Ishikawa (cell line): ENCODE measurements around the gene UPK2.

Experiments used
- CEBPB ChIP-seq: IDR thresholded peaks from 2 replicates; pipeline ENCODE4 v1.6.1; 2012
- CREB1 ChIP-seq: IDR thresholded peaks from 2 replicates; pipeline ENCODE4 v1.6.1; 2012; ENCODE audit warnings: low read depth
- EGR1 ChIP-seq: IDR thresholded peaks from 2 replicates; pipeline ENCODE4 v1.6.1; 2012
- EP300 ChIP-seq: IDR thresholded peaks from 2 replicates; pipeline ENCODE4 v1.6.1; 2012; ENCODE audit warnings: borderline replicate concordance
- FOXM1 ChIP-seq: IDR thresholded peaks from 2 replicates; pipeline ENCODE4 v1.6.1; 2012; ENCODE audit warnings: low read depth, borderline replicate concordance
- NFIC ChIP-seq: IDR thresholded peaks from 2 replicates; pipeline ENCODE4 v1.6.1; 2012
- RAD21 ChIP-seq: IDR thresholded peaks from 2 replicates; pipeline ENCODE4 v1.6.1; 2012; ENCODE audit warnings: low read depth
- TAF1 ChIP-seq: IDR thresholded peaks from 2 replicates; pipeline ENCODE4 v1.6.1; 2012; ENCODE audit warnings: low read depth, mild to moderate bottlenecking
- TCF12 ChIP-seq: IDR thresholded peaks from 2 replicates; pipeline ENCODE4 v1.6.1; 2012; ENCODE audit warnings: low read depth
- TEAD4 ChIP-seq: IDR thresholded peaks from 2 replicates; pipeline ENCODE4 v1.6.1; 2012
- YY1 ChIP-seq: IDR thresholded peaks from 2 replicates; pipeline ENCODE4 v1.6.1; 2012; ENCODE audit warnings: low read depth
- ZBTB7A ChIP-seq: IDR thresholded peaks from 2 replicates; pipeline ENCODE4 v1.6.1; 2012; ENCODE audit warnings: low read depth
- TF ChIP-seq, protein P1 (sequence below): IDR thresholded peaks from 2 replicates; pipeline ENCODE4 v1.6.1; 2012
- TF ChIP-seq, protein P2 (sequence below): IDR thresholded peaks from 2 replicates; pipeline ENCODE4 v1.6.1; 2012
- TF ChIP-seq, protein P3 (sequence below): IDR thresholded peaks from 2 replicates; pipeline ENCODE4 v1.6.1; 2012; ENCODE audit warnings: low read depth, mild to moderate bottlenecking

UPK2 gene

DNA sequence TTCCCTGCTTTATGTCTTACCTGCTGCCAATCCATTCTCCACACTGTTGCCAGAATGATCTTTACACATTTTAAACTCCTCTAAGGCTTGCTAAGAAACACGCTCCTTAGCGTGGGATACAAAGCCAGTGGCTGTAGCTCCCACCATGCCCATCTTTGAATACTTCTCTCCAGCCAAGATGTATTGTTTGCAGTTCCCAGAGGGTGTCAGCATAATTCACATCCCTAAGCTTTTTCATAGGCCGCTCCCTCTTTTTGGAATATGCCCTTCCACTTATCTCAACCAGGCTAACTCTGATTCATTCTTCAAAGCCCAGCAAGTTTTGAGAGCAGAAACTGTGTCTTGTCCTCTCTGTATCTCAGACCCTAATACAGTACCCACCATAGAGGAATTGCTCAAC lies 8.1 kb upstream of the UPK2 start:
- TF ChIP-seq TCF12 (no peak), EP300 (no peak), CREB1 (no peak), ZBTB7A (no peak), TAF1 (no peak), RAD21 (no peak), NFIC (no peak), CEBPB (no peak), EGR1 (no peak), TEAD4 (no peak), YY1 (no peak), FOXM1 (no peak)
- TF ChIP-seq, protein P1, sequence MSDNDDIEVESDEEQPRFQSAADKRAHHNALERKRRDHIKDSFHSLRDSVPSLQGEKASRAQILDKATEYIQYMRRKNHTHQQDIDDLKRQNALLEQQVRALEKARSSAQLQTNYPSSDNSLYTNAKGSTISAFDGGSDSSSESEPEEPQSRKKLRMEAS, result no peak
- TF ChIP-seq, protein P2, sequence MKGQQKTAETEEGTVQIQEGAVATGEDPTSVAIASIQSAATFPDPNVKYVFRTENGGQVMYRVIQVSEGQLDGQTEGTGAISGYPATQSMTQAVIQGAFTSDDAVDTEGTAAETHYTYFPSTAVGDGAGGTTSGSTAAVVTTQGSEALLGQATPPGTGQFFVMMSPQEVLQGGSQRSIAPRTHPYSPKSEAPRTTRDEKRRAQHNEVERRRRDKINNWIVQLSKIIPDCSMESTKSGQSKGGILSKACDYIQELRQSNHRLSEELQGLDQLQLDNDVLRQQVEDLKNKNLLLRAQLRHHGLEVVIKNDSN, result no peak
- TF ChIP-seq, protein P3, sequence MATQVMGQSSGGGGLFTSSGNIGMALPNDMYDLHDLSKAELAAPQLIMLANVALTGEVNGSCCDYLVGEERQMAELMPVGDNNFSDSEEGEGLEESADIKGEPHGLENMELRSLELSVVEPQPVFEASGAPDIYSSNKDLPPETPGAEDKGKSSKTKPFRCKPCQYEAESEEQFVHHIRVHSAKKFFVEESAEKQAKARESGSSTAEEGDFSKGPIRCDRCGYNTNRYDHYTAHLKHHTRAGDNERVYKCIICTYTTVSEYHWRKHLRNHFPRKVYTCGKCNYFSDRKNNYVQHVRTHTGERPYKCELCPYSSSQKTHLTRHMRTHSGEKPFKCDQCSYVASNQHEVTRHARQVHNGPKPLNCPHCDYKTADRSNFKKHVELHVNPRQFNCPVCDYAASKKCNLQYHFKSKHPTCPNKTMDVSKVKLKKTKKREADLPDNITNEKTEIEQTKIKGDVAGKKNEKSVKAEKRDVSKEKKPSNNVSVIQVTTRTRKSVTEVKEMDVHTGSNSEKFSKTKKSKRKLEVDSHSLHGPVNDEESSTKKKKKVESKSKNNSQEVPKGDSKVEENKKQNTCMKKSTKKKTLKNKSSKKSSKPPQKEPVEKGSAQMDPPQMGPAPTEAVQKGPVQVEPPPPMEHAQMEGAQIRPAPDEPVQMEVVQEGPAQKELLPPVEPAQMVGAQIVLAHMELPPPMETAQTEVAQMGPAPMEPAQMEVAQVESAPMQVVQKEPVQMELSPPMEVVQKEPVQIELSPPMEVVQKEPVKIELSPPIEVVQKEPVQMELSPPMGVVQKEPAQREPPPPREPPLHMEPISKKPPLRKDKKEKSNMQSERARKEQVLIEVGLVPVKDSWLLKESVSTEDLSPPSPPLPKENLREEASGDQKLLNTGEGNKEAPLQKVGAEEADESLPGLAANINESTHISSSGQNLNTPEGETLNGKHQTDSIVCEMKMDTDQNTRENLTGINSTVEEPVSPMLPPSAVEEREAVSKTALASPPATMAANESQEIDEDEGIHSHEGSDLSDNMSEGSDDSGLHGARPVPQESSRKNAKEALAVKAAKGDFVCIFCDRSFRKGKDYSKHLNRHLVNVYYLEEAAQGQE, result no peak

DNA sequence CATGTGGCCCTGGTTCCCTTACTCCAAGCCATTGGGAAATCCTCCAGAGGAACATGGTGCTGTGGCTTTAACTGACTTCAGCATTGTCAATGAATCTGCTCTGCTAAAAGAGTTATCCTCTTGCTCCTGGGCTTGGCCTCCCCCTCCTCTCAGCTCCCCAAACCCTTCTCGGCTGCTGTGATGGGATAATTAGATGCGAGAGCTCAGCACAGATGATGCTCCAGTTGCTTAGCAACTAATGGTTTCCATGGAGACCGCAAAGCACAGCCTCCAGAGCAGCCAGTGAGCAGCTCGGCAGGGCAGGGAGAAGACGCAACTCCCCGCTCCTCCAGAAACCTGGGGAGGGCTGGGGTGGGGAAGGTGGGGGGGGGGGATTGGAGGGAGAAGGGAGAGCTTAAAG lies 2.8 kb upstream of the UPK2 start:
- TF ChIP-seq YY1 (no peak), TCF12 (no peak), CREB1 (no peak), CEBPB (no peak), RAD21 (no peak), EP300 (no peak), FOXM1 (no peak), NFIC (no peak), TAF1 (no peak), TEAD4 (no peak), EGR1 (no peak), ZBTB7A (no peak)
- TF ChIP-seq, protein P2, result no peak
- TF ChIP-seq, protein P3, result no peak
- TF ChIP-seq, protein P1, result no peak

DNA sequence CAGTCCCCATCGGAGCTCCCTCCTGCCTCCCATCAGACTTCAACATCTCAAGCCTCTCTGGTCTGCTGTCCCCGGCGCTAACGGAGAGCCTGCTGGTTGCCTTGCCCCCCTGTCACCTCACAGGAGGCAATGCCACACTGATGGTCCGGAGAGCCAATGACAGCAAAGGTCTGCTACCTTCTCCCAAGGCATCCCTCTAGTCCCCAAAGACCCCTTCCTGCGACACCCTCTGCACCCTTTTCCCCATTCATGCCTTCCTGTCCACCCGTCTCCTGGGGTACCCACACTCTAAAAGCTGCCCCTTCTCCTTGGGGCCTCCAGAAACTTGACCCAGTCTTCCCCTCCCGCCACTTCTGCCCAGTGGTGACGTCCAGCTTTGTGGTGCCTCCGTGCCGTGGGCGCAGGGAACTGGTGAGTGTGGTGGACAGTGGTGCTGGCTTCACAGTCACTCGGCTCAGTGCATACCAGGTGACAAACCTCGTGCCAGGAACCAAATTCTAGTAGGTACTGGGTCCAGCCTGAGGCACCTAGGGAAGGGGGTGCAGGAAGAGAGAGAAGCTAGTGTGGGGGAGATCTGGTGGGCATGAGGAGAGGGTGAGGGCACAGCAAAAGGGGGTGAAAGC lies 860 bp downstream of the UPK2 start:
- TF ChIP-seq YY1 (no peak), EP300 (no peak), CEBPB (no peak), TEAD4 (no peak)
- TF ChIP-seq, protein P1, result no peak

DNA sequence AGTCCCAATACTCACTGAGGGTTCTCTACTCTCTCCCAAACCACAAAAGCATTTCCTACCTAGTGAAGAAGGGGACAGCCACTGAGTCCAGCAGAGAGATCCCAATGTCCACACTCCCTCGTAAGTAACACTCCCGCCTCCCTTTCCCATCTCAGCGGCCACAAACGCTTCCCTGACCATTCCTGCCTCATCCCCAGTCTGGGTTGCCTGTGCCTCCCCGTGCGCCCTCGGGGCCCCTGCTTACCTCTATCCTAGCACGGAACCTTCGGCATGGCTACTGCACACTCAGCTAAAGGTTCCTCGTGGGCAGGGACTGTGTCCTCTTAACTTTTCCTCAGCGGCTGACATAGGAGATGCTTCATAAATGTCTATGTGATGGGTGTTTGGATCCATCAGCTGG lies 1.5 kb downstream of the UPK2 start:
- TF ChIP-seq EP300 (no peak), TAF1 (no peak), TEAD4 (no peak), TCF12 (no peak), EGR1 (no peak)
- TF ChIP-seq, protein P1, result no peak

DNA sequence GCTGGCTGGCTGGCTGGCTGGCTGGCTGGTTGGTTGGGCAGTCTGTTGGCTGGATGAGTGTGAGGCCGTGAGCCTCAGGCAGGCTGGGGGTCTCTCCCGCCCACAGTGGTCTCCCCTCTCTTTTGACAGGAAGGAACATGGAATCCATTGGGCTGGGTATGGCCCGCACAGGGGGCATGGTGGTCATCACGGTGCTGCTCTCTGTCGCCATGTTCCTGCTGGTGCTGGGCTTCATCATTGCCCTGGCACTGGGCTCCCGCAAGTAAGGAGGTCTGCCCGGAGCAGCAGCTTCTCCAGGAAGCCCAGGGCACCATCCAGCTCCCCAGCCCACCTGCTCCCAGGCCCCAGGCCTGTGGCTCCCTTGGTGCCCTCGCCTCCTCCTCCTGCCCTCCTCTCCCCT lies 1.9 kb downstream of the UPK2 start:
- TF ChIP-seq YY1, result no peak
- TF ChIP-seq, protein P3, result no peak
- TF ChIP-seq EP300, result no peak
- no peak for TF ChIP-seq CEBPB
- TF ChIP-seq, protein P2, result no peak
- no peak for TF ChIP-seq ZBTB7A
- TF ChIP-seq NFIC, result no peak
- no peak for TF ChIP-seq TCF12
- no peak for TF ChIP-seq TAF1
- TF ChIP-seq, protein P1, result no peak
- TF ChIP-seq EGR1, result no peak
- no peak for TF ChIP-seq TEAD4
- no peak for TF ChIP-seq CREB1
- TF ChIP-seq RAD21, result no peak
- no peak for TF ChIP-seq FOXM1
